Panc1 (cell line): ENCODE measurements around the gene BTD.

Source experiments
- CTCF ChIP-seq: fragments of 450-650 bp; IDR thresholded peaks from 2 replicates; pipeline ENCODE4 v1.5.1; 2017; ENCODE audit warnings: mild to moderate bottlenecking
- POLR2AphosphoS5 ChIP-seq: IDR thresholded peaks from 2 replicates; pipeline ENCODE4 v1.6.1; 2012; ENCODE audit warnings: mild to moderate bottlenecking, low read depth, low read length, moderate library complexity
- SIN3A ChIP-seq: IDR thresholded peaks from 2 replicates; pipeline ENCODE4 v1.6.1; 2012; ENCODE audit warnings: low read depth, mild to moderate bottlenecking, low read length, moderate library complexity, borderline replicate concordance; ENCODE audit not compliant: insufficient read depth

DNA sequence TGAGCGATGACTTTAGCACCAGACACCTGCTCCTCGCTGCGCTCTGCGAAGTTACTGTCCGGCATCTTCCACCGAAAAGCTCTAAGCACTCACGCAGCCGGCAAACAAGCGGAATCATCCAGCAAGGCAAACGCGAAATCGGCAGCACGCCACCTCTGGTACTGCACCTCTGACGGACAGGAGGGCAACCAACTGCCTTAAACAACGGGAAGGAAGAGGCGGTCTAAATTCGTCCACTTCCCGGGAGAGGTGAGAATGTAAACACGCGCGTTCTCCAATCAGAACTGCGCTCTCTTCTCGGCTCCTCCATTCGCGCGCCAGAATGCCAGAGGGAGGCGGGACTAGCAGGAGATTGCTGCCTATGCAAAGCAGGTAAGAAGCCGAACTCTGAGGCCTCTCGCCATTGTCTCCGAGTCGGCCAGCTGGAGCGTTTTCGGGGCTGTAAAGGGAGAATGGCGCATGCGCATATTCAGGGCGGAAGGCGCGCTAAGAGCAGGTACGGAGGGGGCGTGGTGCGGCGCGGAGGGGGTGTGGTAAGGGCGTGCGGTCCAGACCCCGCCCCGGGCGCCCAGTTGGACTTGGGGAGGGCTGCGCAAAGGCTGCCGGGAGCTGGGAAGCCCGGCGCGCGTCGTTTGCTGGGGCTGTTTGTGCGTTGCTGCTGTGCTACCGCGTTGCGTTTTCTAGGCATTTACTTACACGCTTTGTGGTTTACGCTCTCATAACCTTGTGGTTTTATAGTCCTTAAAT lies at the start of gene BTD, which contains the start of gene HACL1:
- TF ChIP-seq CTCF: no peak
- TF ChIP-seq POLR2AphosphoS5: peak; percentile 82
- TF ChIP-seq SIN3A: 0 out of 2 replicates have a peak, but pooled peaks have one; percentile 56
